Measurements from ENCODE around the gene FHOD3.

DNA sequence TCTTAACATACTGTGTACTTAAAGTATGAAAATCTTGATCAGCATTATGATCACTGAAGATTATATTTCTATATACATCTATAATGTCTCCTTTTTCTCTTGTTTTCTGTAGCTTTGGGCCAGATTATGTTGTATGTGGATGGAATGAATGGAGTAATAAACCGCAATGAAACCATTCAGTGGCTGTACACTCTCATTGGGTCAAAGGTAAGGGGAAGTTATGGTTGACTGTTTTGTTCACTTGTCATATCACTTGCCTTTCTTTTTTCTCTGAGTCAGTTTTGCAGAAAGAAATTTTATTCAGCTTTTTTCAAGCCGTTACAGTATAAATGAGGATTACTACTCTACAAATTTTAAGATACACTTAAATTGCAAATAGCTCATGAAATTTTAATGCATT lies 278.8 kb downstream of the FHOD3 start:
- TF ChIP-seq, protein P1, sequence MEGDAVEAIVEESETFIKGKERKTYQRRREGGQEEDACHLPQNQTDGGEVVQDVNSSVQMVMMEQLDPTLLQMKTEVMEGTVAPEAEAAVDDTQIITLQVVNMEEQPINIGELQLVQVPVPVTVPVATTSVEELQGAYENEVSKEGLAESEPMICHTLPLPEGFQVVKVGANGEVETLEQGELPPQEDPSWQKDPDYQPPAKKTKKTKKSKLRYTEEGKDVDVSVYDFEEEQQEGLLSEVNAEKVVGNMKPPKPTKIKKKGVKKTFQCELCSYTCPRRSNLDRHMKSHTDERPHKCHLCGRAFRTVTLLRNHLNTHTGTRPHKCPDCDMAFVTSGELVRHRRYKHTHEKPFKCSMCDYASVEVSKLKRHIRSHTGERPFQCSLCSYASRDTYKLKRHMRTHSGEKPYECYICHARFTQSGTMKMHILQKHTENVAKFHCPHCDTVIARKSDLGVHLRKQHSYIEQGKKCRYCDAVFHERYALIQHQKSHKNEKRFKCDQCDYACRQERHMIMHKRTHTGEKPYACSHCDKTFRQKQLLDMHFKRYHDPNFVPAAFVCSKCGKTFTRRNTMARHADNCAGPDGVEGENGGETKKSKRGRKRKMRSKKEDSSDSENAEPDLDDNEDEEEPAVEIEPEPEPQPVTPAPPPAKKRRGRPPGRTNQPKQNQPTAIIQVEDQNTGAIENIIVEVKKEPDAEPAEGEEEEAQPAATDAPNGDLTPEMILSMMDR (IDR thresholded peaks at IDR 0.05 in 8 of 11, conservative IDR thresholded peaks at IDR 0.05 in 3 of 11) = no peak
- no peak for TF ChIP-seq POLR2A (IDR thresholded peaks at IDR 0.05)

Measured in spleen (tissue), 7 donors.